H1 (cell line): Measurements from ENCODE around the gene CHP2. TPM values are rescaled to one million over a fixed set of nuclear protein-coding genes. Genes with fewer than 3 reads are reported as not detected.

Source experiments
- CTCF ChIA-PET: fragments of 300-600 bp; sonication (Branson Sonifier 250); formaldehyde crosslinking; loops from one replicate; lab custom pipeline; 2021; ENCODE audit not compliant: partially characterized antibody; lab: Charles Lee
- POLR2A ChIA-PET: fragments of 300-600 bp; sonication (Branson Sonifier 250); formaldehyde crosslinking; loops from one replicate; lab custom pipeline; 2021; ENCODE audit warnings: inconsistent platforms; ENCODE audit not compliant: partially characterized antibody; lab: Charles Lee
- DNase-seq, 2 experiments: peaks; one replicate each; pipeline versions ENCODE4 v3.0.0 to v3.0.0-alpha.2; 2010 to 2022; ENCODE audit warnings: low spot score in 2 of 2, low read depth in 1 of 2, mixed read lengths in 1 of 2
- FAIRE-seq: peaks from 2 replicates; lab custom pipeline; 2011; peaks lifted over from hg19 to GRCh38; lab: Jason Lieb, UNC
- H2AFZ ChIP-seq: 2 replicates; pipeline ENCODE4 v1.8.1; 2012; ENCODE audit warnings: low read length, inconsistent platforms
- H2AK5ac ChIP-seq: 2 replicates; pipeline ENCODE4 v1.6.1; 2013; ENCODE audit warnings: low read depth, low read length
- H2BK120ac ChIP-seq: replicated peaks from 2 replicates; pipeline ENCODE3; 2013; ENCODE audit warnings: low read depth, low read length, inconsistent platforms
- H2BK12ac ChIP-seq: 2 replicates; pipeline ENCODE4 v1.6.1; 2013; ENCODE audit warnings: low read depth, low read length
- H2BK15ac ChIP-seq: 2 replicates; pipeline ENCODE4 v1.6.1; 2013; ENCODE audit warnings: low read length
- H2BK20ac ChIP-seq: 2 replicates; pipeline ENCODE4 v1.6.1; 2013; ENCODE audit warnings: low read length
- H2BK5ac ChIP-seq: 2 replicates; pipeline ENCODE4 v1.6.1; 2013; ENCODE audit warnings: low read depth, low read length
- H3K14ac ChIP-seq: 2 replicates; pipeline ENCODE4 v1.6.1; 2013; ENCODE audit warnings: inconsistent platforms; ENCODE audit not compliant: insufficient read length
- H3K18ac ChIP-seq: 2 replicates; pipeline ENCODE4 v1.6.1; 2013; ENCODE audit warnings: low read length; ENCODE audit errors: extremely low read depth
- H3K23ac ChIP-seq: 2 replicates; pipeline ENCODE4 v1.6.1; 2013; ENCODE audit warnings: inconsistent platforms; ENCODE audit not compliant: insufficient read length
- H3K23me2 ChIP-seq: 2 replicates; pipeline ENCODE4 v1.6.1; 2013; ENCODE audit warnings: low read depth, low read length
- H3K27ac ChIP-seq: 2 replicates; pipeline ENCODE4 v1.6.1; 2011; ENCODE audit warnings: low read depth, low read length, inconsistent platforms
- H3K27me3 ChIP-seq, 4 experiments: replicated peaks in 1 of 4; 1 replicate in 1 of 4; 2 replicates in 3 of 4; pipeline versions ENCODE4 v1.6.1 to v1.8.1; 2011 to 2013; ENCODE audit warnings: low read length in 3 of 4, mild to moderate bottlenecking in 3 of 4, inconsistent platforms in 2 of 4, mixed read lengths in 2 of 4, moderate library complexity in 1 of 4; ENCODE audit not compliant: control insufficient read depth in 3 of 4, insufficient read depth in 3 of 4; ENCODE audit errors: extremely low read depth in 1 of 4
- H3K36me3 ChIP-seq, 4 experiments: 2 replicates each; pipeline versions ENCODE4 v1.6.1 to v1.8.1; 2011 to 2013; ENCODE audit warnings: mild to moderate bottlenecking in 4 of 4, low read length in 3 of 4, moderate library complexity in 2 of 4, control low read depth in 1 of 4, inconsistent platforms in 1 of 4; ENCODE audit not compliant: insufficient read depth in 4 of 4, control insufficient read depth in 2 of 4
- H3K4ac ChIP-seq: replicated peaks from 2 replicates; pipeline ENCODE3; 2013; ENCODE audit warnings: low read length, low read depth, mixed read lengths, inconsistent platforms; ENCODE audit not compliant: insufficient read length
- H3K4me1 ChIP-seq, 4 experiments: replicated peaks in 1 of 4; 1 replicate in 1 of 4; 2 replicates in 3 of 4; pipeline versions ENCODE4 v1.6.1 to v1.8.1; 2011 to 2013; ENCODE audit warnings: low read length in 3 of 4, inconsistent platforms in 2 of 4, mixed read lengths in 1 of 4; ENCODE audit not compliant: insufficient read depth in 4 of 4, control insufficient read depth in 3 of 4
- H3K4me2 ChIP-seq, 2 experiments: 2 replicates each; pipeline versions ENCODE4 v1.6.1 to v1.8.1; 2011 to 2013; ENCODE audit warnings: low read depth in 2 of 2, low read length in 2 of 2, control low read depth in 1 of 2, inconsistent platforms in 1 of 2, mild to moderate bottlenecking in 1 of 2; ENCODE audit not compliant: insufficient read depth in 1 of 2
- H3K4me3 ChIP-seq, 4 experiments: fragments of 200-600, 300-600 bp in 1 of 4; sonication (generic), shearing (Covaris generic), sonication (Bioruptor Twin) in 1 of 4; 2 replicates each; pipeline versions ENCODE4 v1.5.1 to v1.8.1; 2011 to 2016; ENCODE audit warnings: low read length in 4 of 4, low read depth in 3 of 4, control low read depth in 2 of 4, inconsistent platforms in 2 of 4, mild to moderate bottlenecking in 2 of 4, mixed read lengths in 1 of 4, moderate library complexity in 1 of 4; ENCODE audit not compliant: insufficient read depth in 2 of 4; ENCODE audit errors: extremely low read depth in 1 of 4
- H3K56ac ChIP-seq: replicated peaks from 2 replicates; pipeline ENCODE3; 2013; ENCODE audit warnings: low read depth, mild to moderate bottlenecking, mixed read lengths, low read length, inconsistent platforms; ENCODE audit not compliant: insufficient read length
- H3K79me1 ChIP-seq: 2 replicates; pipeline ENCODE4 v1.6.1; 2013; ENCODE audit warnings: low read depth, low read length, control low read depth
- H3K79me2 ChIP-seq, 2 experiments: 2 replicates each; pipeline versions ENCODE4 v1.6.1 to v1.8.1; 2012 to 2013; ENCODE audit warnings: low read length in 2 of 2, mild to moderate bottlenecking in 2 of 2, inconsistent platforms in 1 of 2; ENCODE audit not compliant: insufficient read depth in 2 of 2, control insufficient read depth in 1 of 2
- H3K9ac ChIP-seq, 4 experiments: replicated peaks in 1 of 4; 1 replicate in 1 of 4; 2 replicates in 3 of 4; pipeline versions ENCODE4 v1.6.1 to v1.8.1; 2011 to 2013; ENCODE audit warnings: low read depth in 3 of 4, low read length in 3 of 4, control low read depth in 2 of 4, mild to moderate bottlenecking in 2 of 4, moderate library complexity in 2 of 4, inconsistent platforms in 1 of 4; ENCODE audit errors: extremely low read depth in 1 of 4
- H3K9me3 ChIP-seq, 2 experiments: 2 replicates each; pipeline versions ENCODE4 v1.6.1 to v1.8.1; 2012 to 2013; ENCODE audit warnings: mild to moderate bottlenecking in 2 of 2, moderate library complexity in 2 of 2, control low read depth in 1 of 2, inconsistent platforms in 1 of 2, low read depth in 1 of 2, low read length in 1 of 2, mixed read lengths in 1 of 2; ENCODE audit not compliant: insufficient read depth in 2 of 2
- H4K20me1 ChIP-seq, 2 experiments: replicated peaks in 1 of 2; 2 replicates each; pipeline versions ENCODE3 to v1.8.1; 2011 to 2013; ENCODE audit warnings: inconsistent platforms in 2 of 2, low read length in 2 of 2, mild to moderate bottlenecking in 1 of 2; ENCODE audit not compliant: insufficient read depth in 2 of 2, control insufficient read depth in 1 of 2
- H4K5ac ChIP-seq: 2 replicates; pipeline ENCODE4 v1.6.1; 2013; ENCODE audit warnings: low read length, low read depth, mixed read lengths, inconsistent platforms; ENCODE audit not compliant: insufficient read length
- H4K8ac ChIP-seq: 2 replicates; pipeline ENCODE4 v1.8.0; 2013; ENCODE audit warnings: mild to moderate bottlenecking, moderate library complexity, low read length, inconsistent platforms; ENCODE audit not compliant: insufficient read depth; ENCODE audit errors: extremely low read depth
- H4K91ac ChIP-seq: replicated peaks from 2 replicates; pipeline ENCODE3; 2013; ENCODE audit warnings: low read length, mixed read lengths, inconsistent platforms; ENCODE audit not compliant: insufficient read length
- CBX8 ChIP-seq: fragments of 300-800, 300-1000 bp; sonication (generic); IDR thresholded peaks from 2 replicates; pipeline ENCODE4 v1.7.1; 2016; ENCODE audit warnings: low read depth, low read length, borderline replicate concordance
- CEBPB ChIP-seq: IDR thresholded peaks from 2 replicates; pipeline ENCODE4 v1.6.1; 2012; ENCODE audit warnings: low read depth, low read length
- GTF2F1 ChIP-seq: IDR thresholded peaks from 2 replicates; pipeline ENCODE4 v1.6.1; 2012; ENCODE audit warnings: low read depth, low read length, improper control_type of control experiment, borderline replicate concordance
- NRF1 ChIP-seq: IDR thresholded peaks from 2 replicates; pipeline ENCODE4 v1.6.1; 2011; ENCODE audit warnings: mild to moderate bottlenecking, low read depth, low read length, improper control_type of control experiment
- RNF2 ChIP-seq: fragments of 200-900, 300-1000 bp; sonication (generic); IDR thresholded peaks from 2 replicates; pipeline ENCODE4 v1.7.1; 2016; ENCODE audit warnings: borderline replicate concordance, low read depth, mild to moderate bottlenecking, antibody characterized with exemption, low read length; ENCODE audit not compliant: poor library complexity, severe bottlenecking; ENCODE audit errors: missing control alignments
- SAP30 ChIP-seq: fragments of 300-600 bp; sonication (generic); IDR thresholded peaks from 2 replicates; pipeline ENCODE4 v1.7.1; 2012; ENCODE audit warnings: low read length, moderate library complexity, mild to moderate bottlenecking, inconsistent platforms; ENCODE audit not compliant: insufficient read depth, insufficient replicate concordance
- WGBS, 2 experiments: shearing (Covaris generic) in 1 of 2; methylation state at CpG; one replicate each; pipeline versions ENCODE4 v1.1.6 to v1.1.7; 2013 to 2015; ENCODE audit warnings: low lambda C conversion rate in 2 of 2, mixed read lengths in 2 of 2, inconsistent platforms in 1 of 2, low coverage in 1 of 2, missing lambda C conversion rate in 1 of 2; ENCODE audit not compliant: insufficient replicate concordance in 2 of 2, insufficient coverage in 1 of 2, insufficient read length in 1 of 2; ENCODE audit errors: extremely low coverage in 1 of 2, missing lambda C conversion rate in 1 of 2; 5-methylcytosine and 5-hydroxymethylcytosine counted together
- long read RNA-seq, 2 experiments: library from RNA in 1 of 2; library from capped mRNA in 1 of 2; stranded (forward); transcript quantifications; one replicate each; pipeline ENCODE4 v2.0.0, GENCODE V29; 2021; ENCODE audit warnings: inconsistent platforms in 1 of 2
- polyA minus RNA-seq, 3 experiments: library from RNA; depleted of rRNA, polyadenylated mRNA; stranded (reverse); fragments of >200 nt; gene quantifications; 1 replicate in 2 of 3; 2 replicates in 1 of 3; pipeline ENCODE4 v1.2.3, GENCODE V29; 2011
- polyA plus RNA-seq, 7 experiments: library from polyadenylated mRNA; depleted of rRNA in 3 of 7; stranded (reverse) in 5 of 7; unstranded in 2 of 7; fragments of >200 nt in 5 of 7; fragments of 200-250 nt in 2 of 7; gene quantifications; 1 replicate in 5 of 7; 2 replicates in 1 of 7; 4 replicates in 1 of 7; pipeline versions ENCODE4 v1.2.1 to v1.2.3, GENCODE V29; 2011 to 2013; ENCODE audit warnings: missing spikeins in 2 of 7, mixed read lengths in 2 of 7
- total RNA-seq: library from RNA; stranded (reverse); fragmentation: NEBNext Ultra II Directional; extraction: Animal tissue kit (Norgen Biotek cat#: 25700); gene quantifications from 2 replicates; pipeline ENCODE4 v1.2.1, GENCODE V29; 2021
- TF ChIP-seq, protein P1 (sequence below): IDR thresholded peaks from 2 replicates; pipeline ENCODE4 v1.6.1; 2011; ENCODE audit warnings: low read depth, mild to moderate bottlenecking, low read length; ENCODE audit not compliant: insufficient read depth

Gene CHP2
- total RNA-seq (1.6 and 1.7 TPM in 2 replicates), polyA plus RNA-seq (2011; rRNA removed) (1.3 and 2.6 TPM in 2 replicates), polyA minus RNA-seq (2011; rRNA and poly(A)+ RNA removed) (2.4 and 2.7 TPM in 2 replicates)
- polyA plus RNA-seq (2011; cell fraction: cytosol; rRNA removed), result 2.6 TPM
- 2.0 TPM for polyA plus RNA-seq (2011; cell fraction: nucleus; rRNA removed)
- polyA plus RNA-seq (2012, experiment 1 of 2), result 2.9 to 4.5 TPM (median 3.9 TPM) in 4 replicates
- polyA plus RNA-seq (2012, experiment 2 of 2), result 1.1 TPM
- polyA plus RNA-seq (2013, experiment 1 of 2), result 0.99 TPM
- polyA plus RNA-seq (2013, experiment 2 of 2), result 1.1 TPM
- 1.4 TPM for polyA minus RNA-seq (2011; cell fraction: cytosol; rRNA and poly(A)+ RNA removed)
- 1.5 TPM for polyA minus RNA-seq (2011; cell fraction: nucleus; rRNA and poly(A)+ RNA removed)
- long read RNA-seq, experiment 1, result 0 reads
- long read RNA-seq, experiment 2, result 0 reads

GRCh38 chr16:23754594-23755483, at the start of gene CHP2:
Gene CHP2, plus strand, starts transcription at chr16:23755026. Its CDS starts 24 bp downstream, at chr16:23755050.
- H2BK20ac ChIP-seq, result no peak within 1 kb of the TSS
- peak within 1 kb of the TSS; percentile 58 to 67 (median 66) for H3K4me3 ChIP-seq
- peak within 1 kb of the TSS; percentile 51 for H4K8ac ChIP-seq
- no peaks in the 10 kb centered on the region for H3K79me2 ChIP-seq
- peak within 1 kb of the TSS; percentile 42; the same call in 1 of the 2 replicates for H2AFZ ChIP-seq
- 22% methylated on average over 52 of the region's 80 CpGs; no CpG with 5 or more reads in 1 of the 2 experiments for WGBS, 2 experiments
- H3K23me2 ChIP-seq, result peaks cover 14% of the 10 kb centered on the region; the same call in 1 of the 2 replicates
- H3K18ac ChIP-seq, result peak within 1 kb of the TSS; percentile 48
- H3K27me3 ChIP-seq, result peaks cover 6 to 24% (median 23%) of the 10 kb centered on the region in 4 experiments; a peak in 6 of 7 replicates
- DNase-seq (no peak), FAIRE-seq (no peak)
- H2BK12ac ChIP-seq, result peak within 1 kb of the TSS; percentile 29; the same call in 1 of the 2 replicates
- H3K56ac ChIP-seq, result no peak within 1 kb of the TSS
- no peak within 1 kb of the TSS for H4K91ac ChIP-seq
- no peak within 1 kb of the TSS for H4K5ac ChIP-seq
- no peak within 1 kb of the TSS for H3K14ac ChIP-seq
- H4K20me1 ChIP-seq, result no peaks in the 10 kb centered on the region
- H3K4me1 ChIP-seq, result peaks cover 0 to 4% (median 2%) of the 10 kb centered on the region in 4 experiments; a peak in 4 of 7 replicates
- H3K4me2 ChIP-seq, result peak within 1 kb of the TSS; percentile 89
- H3K4ac ChIP-seq, result no peak within 1 kb of the TSS
- H2BK15ac ChIP-seq, result 0 out of 2 replicates have a peak within 1 kb of the TSS, but pooled peaks have one; percentile 37
- H3K9me3 ChIP-seq, result peaks cover 4 to 5% of the 10 kb centered on the region in 2 experiments; a peak in 1 of 4 replicates
- no peak within 1 kb of the TSS for H2AK5ac ChIP-seq
- no peaks in the 10 kb centered on the region for H3K79me1 ChIP-seq
- no peak within 1 kb of the TSS for H3K23ac ChIP-seq
- no peak within 1 kb of the TSS; a peak in 1 of 7 replicates for H3K9ac ChIP-seq
- ChIA-PET CTCF (interaction anchor here (0.5 to 2.7 kb wide), 10 partner anchors 9 to 973 kb away, joined by 3 to 9 read pairs (median 4); no protein-coding TSS in a partner anchor), POLR2A (interaction anchor here (0.7 kb wide), 1 partner anchor 68 kb away, joined by 3 read pairs; no protein-coding TSS in a partner anchor)
- no peak within 1 kb of the TSS for H3K27ac ChIP-seq
- H3K36me3 ChIP-seq, result no peaks in the 10 kb centered on the region
- no peak within 1 kb of the TSS for H2BK120ac ChIP-seq
- H2BK5ac ChIP-seq, result no peak within 1 kb of the TSS
- TF ChIP-seq, protein P1, sequence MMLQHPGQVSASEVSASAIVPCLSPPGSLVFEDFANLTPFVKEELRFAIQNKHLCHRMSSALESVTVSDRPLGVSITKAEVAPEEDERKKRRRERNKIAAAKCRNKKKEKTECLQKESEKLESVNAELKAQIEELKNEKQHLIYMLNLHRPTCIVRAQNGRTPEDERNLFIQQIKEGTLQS, result no peak
- TF ChIP-seq GTF2F1 (no peak), RNF2 (no peak), CBX8 (no peak), NRF1 (no peak), SAP30 (no peak), CEBPB (no peak)
